Measurements from ENCODE around the gene MAST2.
A peak's percentile ranks its signal among the peaks of the same experiment; 100 is the strongest.

The MAST2 gene

GRCh38 chr1:45974541-45975269 lies 171.3 kb downstream of the MAST2 start:
- no peak for FAIRE-seq
- DNase-seq (ENCODE audit: low spot score): peak; percentile 45

GRCh38 chr1:45976623-45977022 lies 173.2 kb downstream of the MAST2 start:
- DNase-seq (ENCODE audit: low spot score) (no peak), FAIRE-seq (no peak)

- FAIRE-seq (no peak), DNase-seq (ENCODE audit: low spot score) (no peak)
These were observed 175.8 kb downstream of the MAST2 start for GRCh38 chr1:45979074-45979777.

DNA sequence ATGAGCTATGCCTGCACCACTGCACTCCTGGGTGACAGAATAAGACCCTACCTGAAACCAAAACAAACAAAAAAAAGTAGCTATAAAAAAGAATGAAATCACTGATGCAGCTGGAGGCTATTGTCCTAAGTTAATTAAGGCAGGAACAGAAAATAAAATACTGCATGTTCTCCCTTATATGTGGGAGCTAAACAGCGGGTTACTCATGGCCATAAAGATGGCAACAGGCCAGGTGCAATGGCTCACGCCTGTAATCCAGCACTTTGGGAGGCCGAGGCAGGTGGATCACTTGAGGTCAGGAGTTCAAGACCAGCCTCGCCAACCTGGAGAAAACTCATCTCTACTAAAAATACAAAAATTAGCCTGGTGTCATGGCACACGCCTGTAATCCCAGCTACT lies 176.4 kb downstream of the MAST2 start:
- FAIRE-seq: no peak
- no peak for DNase-seq (ENCODE audit: low spot score)

DNA sequence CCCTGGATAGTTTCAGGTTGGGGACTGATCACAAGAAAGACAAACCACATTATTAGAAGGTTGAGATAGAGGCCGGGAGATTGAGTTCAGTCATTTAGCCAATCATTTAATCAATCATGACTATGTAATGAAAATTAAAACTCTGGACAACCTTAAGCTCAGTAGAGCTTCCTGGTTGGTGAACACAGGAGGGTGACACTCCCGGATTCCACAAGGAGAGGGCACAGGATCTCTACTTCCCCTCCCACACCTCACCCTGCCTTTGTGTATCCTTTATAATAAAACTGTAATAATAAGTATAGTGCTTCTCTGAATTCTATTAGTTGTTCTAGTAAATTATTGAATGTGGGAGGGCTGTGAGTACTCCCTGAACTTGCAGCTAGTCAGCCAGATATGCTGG lies 178.9 kb downstream of the MAST2 start:
- no peak for FAIRE-seq

GRCh38 chr1:45983967-45984366 lies 180.6 kb downstream of the MAST2 start:
- no peak for FAIRE-seq

More for the DNA sequence above, 178.9 kb downstream of the MAST2 start:
- no peak for DNase-seq (ENCODE audit: low spot score)

GRCh38 chr1:45987204-45987603 lies 183.8 kb downstream of the MAST2 start:
- DNase-seq (ENCODE audit: low spot score) (no peak), FAIRE-seq (no peak)

More at GRCh38 chr1:45983967-45984366, 180.6 kb downstream of the MAST2 start:
- DNase-seq (ENCODE audit: low spot score): no peak

DNA sequence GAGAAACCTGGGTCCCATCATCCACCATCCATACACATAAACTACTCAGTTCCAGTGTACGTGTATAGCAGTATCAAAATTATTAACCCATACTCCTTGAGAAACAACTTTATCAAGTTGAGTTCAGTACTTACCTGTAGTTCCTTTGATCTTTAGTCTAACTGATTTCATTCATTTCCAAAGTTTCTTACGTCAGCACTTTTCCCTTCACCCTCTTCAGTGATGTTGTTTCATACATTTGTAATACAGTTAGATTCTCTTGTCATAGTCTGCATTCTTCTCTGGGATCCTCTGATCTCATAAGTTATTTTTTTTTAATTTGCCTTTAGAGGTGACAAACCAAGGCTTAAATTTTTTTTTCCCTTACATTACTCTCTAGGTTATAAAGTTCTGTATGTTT lies 185.8 kb downstream of the MAST2 start:
- FAIRE-seq: no peak
- DNase-seq (ENCODE audit: low spot score): no peak

GRCh38 chr1:45994423-45994822 lies 191.0 kb downstream of the MAST2 start:
- FAIRE-seq (no peak), DNase-seq (ENCODE audit: low spot score) (no peak)

DNA sequence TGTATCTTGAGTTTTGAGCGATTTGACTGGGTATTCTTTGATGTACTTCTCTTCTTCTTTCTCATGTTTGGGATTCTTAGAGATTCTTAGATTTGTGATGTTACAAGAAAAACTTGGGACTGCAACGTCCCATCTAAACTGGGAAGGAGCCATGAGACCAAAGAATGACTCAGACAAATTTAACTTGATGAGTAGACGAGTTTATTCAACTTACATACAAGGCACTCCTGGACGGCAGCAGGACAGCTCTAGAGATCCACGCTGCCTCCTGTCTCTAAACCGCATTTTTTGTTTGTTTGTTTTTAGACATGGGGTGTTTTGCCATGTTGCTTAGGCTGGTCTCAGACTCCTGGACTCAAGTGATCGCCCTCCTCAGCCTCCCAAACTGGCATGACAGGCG lies 191.9 kb downstream of the MAST2 start:
- FAIRE-seq: no peak
- DNase-seq (ENCODE audit: low spot score): no peak

- DNase-seq (ENCODE audit: low spot score): no peak
- no peak for FAIRE-seq
These were observed 194.7 kb downstream of the MAST2 start for GRCh38 chr1:45998020-45998617.

- no peak for FAIRE-seq
- no peak for DNase-seq (ENCODE audit: low spot score)
These were observed 196.1 kb downstream of the MAST2 start for GRCh38 chr1:45999507-45999906.

GRCh38 chr1:46001081-46001785 lies 197.8 kb downstream of the MAST2 start:
- DNase-seq (ENCODE audit: low spot score) (no peak), FAIRE-seq (no peak)

- no peak for FAIRE-seq
- DNase-seq (ENCODE audit: low spot score): no peak
These were observed 199.2 kb downstream of the MAST2 start for GRCh38 chr1:46002551-46003150.

- FAIRE-seq: no peak
- no peak for DNase-seq (ENCODE audit: low spot score)
These were observed 199.9 kb downstream of the MAST2 start for GRCh38 chr1:46003315-46003714.

- no peak for DNase-seq (ENCODE audit: low spot score)
These were observed 201.1 kb downstream of the MAST2 start for GRCh38 chr1:46004492-46004891.

DNA sequence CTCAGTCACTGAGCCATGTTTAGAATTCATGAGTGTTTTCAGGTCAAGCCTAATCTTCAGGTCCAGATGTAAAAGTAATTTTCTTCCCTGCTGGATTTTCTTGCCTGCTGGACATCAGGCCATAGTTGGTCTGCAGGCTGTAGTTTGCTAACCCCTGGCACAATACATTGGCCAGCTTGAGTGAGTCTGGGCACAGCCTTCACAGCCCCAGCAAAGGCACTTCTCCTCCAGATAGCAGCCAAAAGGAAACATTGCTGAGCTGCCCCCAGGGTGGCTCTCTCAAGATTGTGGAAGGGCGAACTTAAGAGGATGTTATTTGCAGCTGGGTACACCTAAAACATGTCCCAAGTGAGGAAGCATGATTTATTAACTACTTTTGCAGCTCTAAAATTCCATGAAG lies 202.2 kb downstream of the MAST2 start:
- no peak for DNase-seq (ENCODE audit: low spot score)
- no peak for FAIRE-seq

More at GRCh38 chr1:46004492-46004891, 201.1 kb downstream of the MAST2 start:
- FAIRE-seq: no peak

DNA sequence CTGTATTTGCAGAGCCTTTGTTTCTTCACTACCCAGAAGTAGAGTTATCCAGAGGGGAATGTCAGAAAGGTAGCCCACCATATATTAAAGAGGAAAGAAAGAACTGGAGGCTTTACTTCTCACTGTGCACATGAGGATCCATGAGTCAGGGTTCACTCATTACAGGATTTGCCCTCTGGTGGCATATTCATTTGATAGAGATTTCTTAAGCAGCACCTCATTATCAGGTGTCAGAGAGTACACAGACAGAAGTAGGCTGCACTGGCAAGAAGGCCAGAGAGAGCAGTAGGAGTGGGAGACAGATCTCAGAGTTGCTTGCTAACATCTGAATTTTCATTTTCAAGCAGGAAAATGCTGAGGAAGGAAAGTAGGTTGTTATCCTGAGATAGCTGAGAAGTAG lies 205.2 kb downstream of the MAST2 start:
- FAIRE-seq: no peak
- no peak for DNase-seq (ENCODE audit: low spot score)

GRCh38 chr1:46010611-46011010 lies 207.2 kb downstream of the MAST2 start:
- DNase-seq (ENCODE audit: low spot score): no peak

DNA sequence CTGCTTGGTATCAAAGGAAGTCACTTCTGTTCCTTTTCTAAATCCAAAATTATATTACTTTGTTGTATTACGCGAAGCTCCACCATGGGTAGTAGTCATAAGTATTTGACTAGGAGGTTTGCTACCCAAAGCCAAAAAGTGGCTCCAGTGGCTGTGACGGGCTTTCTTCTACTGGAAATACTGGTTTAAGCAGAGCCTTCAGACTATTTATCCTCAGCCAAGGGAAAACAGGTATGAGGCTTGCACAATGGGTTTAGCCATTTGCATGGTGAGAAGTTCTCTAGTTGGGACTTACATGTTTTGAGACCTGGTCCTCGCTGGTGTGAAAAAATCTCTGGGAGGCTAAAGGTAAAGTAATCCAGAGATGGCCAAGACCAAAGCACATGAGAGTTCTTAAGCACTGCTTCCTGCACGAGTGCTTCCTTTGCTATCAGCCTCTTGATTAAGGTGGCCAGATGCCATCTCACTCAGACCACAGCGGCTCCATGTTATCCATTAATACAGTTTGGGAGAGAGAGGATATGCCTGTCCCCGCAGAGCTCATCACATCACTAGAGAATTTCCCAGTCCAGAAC lies 207.8 kb downstream of the MAST2 start:
- DNase-seq (ENCODE audit: low spot score) (no peak), FAIRE-seq (no peak)

More at GRCh38 chr1:46010611-46011010, 207.2 kb downstream of the MAST2 start:
- FAIRE-seq: no peak

DNA sequence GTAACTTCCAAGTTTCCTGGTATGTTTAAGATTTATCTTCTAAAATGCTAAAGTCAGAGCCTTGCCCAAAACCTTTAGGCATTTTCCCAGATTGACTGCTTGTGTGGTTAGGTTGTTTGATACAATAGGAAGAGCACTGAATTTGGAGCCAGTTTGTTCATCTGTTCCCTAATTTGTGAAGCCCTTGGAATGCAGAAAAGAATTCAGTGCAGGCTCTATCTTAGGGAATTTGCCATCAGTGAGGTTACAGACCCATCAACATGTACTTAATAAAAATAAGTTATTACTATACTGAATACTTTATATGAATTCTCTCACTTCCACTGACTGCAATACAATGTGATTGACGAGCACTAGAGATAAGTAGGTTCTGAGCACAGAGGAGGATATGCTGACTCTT lies 208.8 kb downstream of the MAST2 start:
- DNase-seq (ENCODE audit: low spot score) (no peak), FAIRE-seq (no peak)

Measured in RCC 7860 (cell line).